Measurements from ENCODE around the gene JAM3. TPM values are rescaled to one million over a fixed set of nuclear protein-coding genes. Genes with fewer than 3 reads are reported as not detected.

The JAM3 gene
- total and polyA plus RNA-seq, 2 experiments from 2014 or later, result 46.2 to 63.7 TPM

DNA sequence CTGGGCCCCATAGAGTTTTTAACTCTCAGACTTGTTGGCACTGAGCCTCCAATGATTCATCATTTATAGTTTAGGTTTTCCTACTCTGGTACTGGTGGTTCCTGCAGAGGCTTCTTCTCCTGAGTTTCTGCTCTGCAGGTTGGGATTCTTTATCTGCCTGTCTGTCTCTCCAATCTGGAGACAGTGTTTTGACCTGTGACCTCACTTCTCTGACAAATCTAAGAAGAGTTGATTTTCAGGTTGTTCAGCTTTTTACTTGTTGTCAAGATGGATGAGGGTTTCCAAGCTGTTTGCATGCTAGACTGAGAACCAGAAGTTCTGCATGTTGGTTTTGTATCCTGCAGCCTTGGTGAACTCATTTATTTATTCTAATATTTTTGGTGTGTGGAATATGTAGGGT is 63.9 kb downstream of the JAM3 start:
- TF ChIP-seq EZH2 (IDR thresholded peaks at IDR 0.05; ENCODE audit: insufficient read depth, poor library complexity, severe bottlenecking) (no peak), EZH2phosphoT487 (IDR thresholded peaks at IDR 0.05; ENCODE audit: insufficient read depth, low read depth) (no peak)
- no peaks in the 10 kb centered on the region for H3K9me2 ChIP-seq (ENCODE audit: insufficient read depth)
- in situ Hi-C loops (cut with MboI), result no loop called here

DNA sequence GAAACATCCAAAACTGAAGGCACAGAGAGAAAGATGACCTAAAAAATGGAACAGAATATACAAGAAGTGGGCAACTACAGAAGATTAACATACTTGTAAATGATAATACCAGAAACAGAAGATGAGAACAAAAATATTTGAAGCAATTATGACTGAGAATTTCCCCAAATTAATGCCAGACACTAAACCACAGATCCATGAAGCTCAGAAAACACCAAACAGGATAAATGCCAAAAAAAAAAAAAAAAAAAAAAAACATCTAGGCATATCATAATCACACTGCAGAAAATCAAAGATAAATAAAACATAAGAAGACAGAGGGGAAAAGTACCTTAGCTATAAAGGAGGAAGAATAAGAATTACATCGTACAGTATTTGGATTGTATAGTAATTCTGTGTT is 65.3 kb downstream of the JAM3 start:
- no peak for TF ChIP-seq EZH2phosphoT487 (IDR thresholded peaks at IDR 0.05; ENCODE audit: insufficient read depth, low read depth)
- no peak for TF ChIP-seq EZH2 (IDR thresholded peaks at IDR 0.05; ENCODE audit: insufficient read depth, poor library complexity, severe bottlenecking)
- no peaks in the 10 kb centered on the region for H3K9me3 ChIP-seq (ENCODE audit: low read depth)
- DNase-seq, result no peak
- H3K27ac ChIP-seq, result no peak overlapping the region
- no peaks in the 10 kb centered on the region for H3K9me2 ChIP-seq (ENCODE audit: insufficient read depth)
- no peak overlapping the region for H3K9ac ChIP-seq
- H3K4me2 ChIP-seq (ENCODE audit: unreplicated experiment), result no peak overlapping the region
- 100% methylated on average over 1 of the region's 1 CpG for WGBS, 2 experiments (ENCODE audit: low coverage in 1 of 2, low lambda C conversion rate in 2 of 2, missing lambda C conversion rate in 2 of 2)
- H3K4me1 ChIP-seq (ENCODE audit: insufficient read depth), result no peaks in the 10 kb centered on the region
- no peaks in the 10 kb centered on the region for H3K27me3 ChIP-seq (replicated peaks; ENCODE audit: insufficient read depth)
- no peak overlapping the region for H3K4me3 ChIP-seq
- 0 out of 2 replicates have a peak, but pooled peaks cover 5% of the 10 kb centered on the region for H3F3A ChIP-seq (ENCODE audit: insufficient read depth)
- in situ Hi-C loops (cut with MboI), result no loop called here
- H2AFZ ChIP-seq, result no peak overlapping the region
- no peaks in the 10 kb centered on the region for H4K20me1 ChIP-seq (ENCODE audit: insufficient read depth)
- no peaks in the 10 kb centered on the region for H3K36me3 ChIP-seq (ENCODE audit: low read depth)
- H3K79me2 ChIP-seq (ENCODE audit: insufficient read depth), result peaks cover 33% of the 10 kb centered on the region

More for the DNA sequence above, 63.9 kb downstream of the JAM3 start:
- no peak overlapping the region for H3K4me2 ChIP-seq (ENCODE audit: unreplicated experiment)
- H3K27me3 ChIP-seq (replicated peaks; ENCODE audit: insufficient read depth), result no peaks in the 10 kb centered on the region
- no peaks in the 10 kb centered on the region for H4K20me1 ChIP-seq (ENCODE audit: insufficient read depth)
- H3K79me2 ChIP-seq (ENCODE audit: insufficient read depth), result peaks cover 38% of the 10 kb centered on the region
- H3K36me3 ChIP-seq (ENCODE audit: low read depth), result no peaks in the 10 kb centered on the region
- no peaks in the 10 kb centered on the region for H3K4me1 ChIP-seq (ENCODE audit: insufficient read depth)
- no peak overlapping the region for H3K4me3 ChIP-seq
- no peak overlapping the region for H3K9ac ChIP-seq
- H3K27ac ChIP-seq, result no peak overlapping the region
- H3K9me3 ChIP-seq (ENCODE audit: low read depth), result no peaks in the 10 kb centered on the region
- DNase-seq, result peak; percentile 41
- no peak overlapping the region for H2AFZ ChIP-seq
- peaks cover 10% of the 10 kb centered on the region for H3F3A ChIP-seq (ENCODE audit: insufficient read depth)

DNA sequence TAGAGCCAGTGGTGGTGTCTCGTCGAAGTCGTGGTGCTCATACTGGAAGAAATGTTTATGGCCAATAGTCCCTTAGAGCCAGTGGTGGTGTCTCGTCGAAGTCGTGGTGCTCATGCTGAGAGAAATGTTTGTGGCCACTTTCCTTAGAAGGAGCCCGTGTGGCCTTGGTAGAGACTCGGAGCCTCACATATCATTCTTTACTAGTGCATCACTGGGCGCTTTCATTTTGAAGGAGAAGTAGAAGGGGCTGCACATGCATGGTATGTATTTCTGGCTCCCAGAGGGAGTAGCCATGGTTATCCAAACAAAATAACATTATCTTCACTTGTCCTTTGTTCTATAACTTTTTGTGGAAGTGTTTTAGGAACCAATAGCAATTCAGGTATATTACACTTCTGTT is 69.5 kb downstream of the JAM3 start:
- Histone ChIP-seq H3K4me2 (ENCODE audit: unreplicated experiment) (no peak overlapping the region), H3F3A (ENCODE audit: insufficient read depth) (peaks cover 11% of the 10 kb centered on the region; the same call in 1 of the 2 replicates), H4K20me1 (ENCODE audit: insufficient read depth) (no peaks in the 10 kb centered on the region), H3K9ac (no peak overlapping the region), H3K27ac (no peak overlapping the region), H3K4me1 (ENCODE audit: insufficient read depth) (no peaks in the 10 kb centered on the region; the same call in 1 of the 2 replicates), H2AFZ (no peak overlapping the region), H3K27me3 (replicated peaks; ENCODE audit: insufficient read depth) (no peaks in the 10 kb centered on the region), H3K9me3 (ENCODE audit: low read depth) (no peaks in the 10 kb centered on the region), H3K36me3 (ENCODE audit: low read depth) (no peaks in the 10 kb centered on the region; the same call in 1 of the 2 replicates), H3K79me2 (ENCODE audit: insufficient read depth) (peaks cover 33% of the 10 kb centered on the region), H3K9me2 (ENCODE audit: insufficient read depth) (no peaks in the 10 kb centered on the region), H3K4me3 (no peak overlapping the region)
- TF ChIP-seq EZH2phosphoT487 (IDR thresholded peaks at IDR 0.05; ENCODE audit: insufficient read depth, low read depth) (no peak), EZH2 (IDR thresholded peaks at IDR 0.05; ENCODE audit: insufficient read depth, poor library complexity, severe bottlenecking) (no peak)
- 92 to 93% methylated on average over 6 to 9 of the region's 9 CpGs for WGBS, 2 experiments (ENCODE audit: low coverage in 1 of 2, low lambda C conversion rate in 2 of 2, missing lambda C conversion rate in 2 of 2)
- DNase-seq, result no peak
- in situ Hi-C loops (cut with MboI), result loop anchor here (5.0 kb wide), 1 partner anchor 86 kb away; no protein-coding TSS in a partner anchor

DNA sequence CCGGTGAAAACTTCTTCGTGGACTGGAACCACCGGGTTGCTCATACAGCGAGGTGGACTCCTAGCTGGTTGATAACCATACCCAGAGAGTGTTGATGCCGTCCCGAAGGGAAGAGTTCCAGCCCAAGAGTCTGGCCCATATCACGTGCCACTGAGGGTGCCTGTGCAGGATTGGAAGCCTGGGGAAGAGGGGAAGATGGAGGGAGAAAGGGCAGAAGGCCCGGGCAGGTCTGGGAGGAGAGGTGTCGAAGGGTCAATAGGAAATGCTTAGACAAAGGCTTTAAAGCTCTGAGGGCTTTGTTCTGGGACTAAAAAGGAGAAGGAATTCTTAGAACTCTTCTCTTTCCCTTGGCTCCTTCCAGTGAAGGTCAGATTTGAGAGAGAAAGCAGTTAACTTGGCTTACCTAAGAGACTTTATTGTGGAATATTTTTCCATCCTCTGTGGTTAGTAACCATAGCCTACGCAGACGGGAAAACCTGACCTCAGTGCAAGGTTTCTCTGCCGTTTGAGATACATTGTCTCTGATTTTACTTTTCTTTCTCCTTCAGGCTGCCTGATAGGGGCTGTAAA is 70.5 kb downstream of the JAM3 start:
- 68 to 69% methylated on average over 12 of the region's 12 CpGs for WGBS, 2 experiments (ENCODE audit: low coverage in 1 of 2, low lambda C conversion rate in 2 of 2, missing lambda C conversion rate in 2 of 2)
- peak overlapping the region; percentile 20; the same call in 1 of the 2 replicates for H3K9ac ChIP-seq
- H3K27me3 ChIP-seq (replicated peaks; ENCODE audit: insufficient read depth), result no peaks in the 10 kb centered on the region
- no peak for TF ChIP-seq EZH2 (IDR thresholded peaks at IDR 0.05; ENCODE audit: insufficient read depth, poor library complexity, severe bottlenecking)
- no peak for TF ChIP-seq EZH2phosphoT487 (IDR thresholded peaks at IDR 0.05; ENCODE audit: insufficient read depth, low read depth)
- in situ Hi-C loops (cut with MboI), result loop anchor here (5.0 kb wide), 1 partner anchor 87 kb away; no protein-coding TSS in a partner anchor
- H3K36me3 ChIP-seq (ENCODE audit: low read depth), result no peaks in the 10 kb centered on the region; the same call in 1 of the 2 replicates
- H3F3A ChIP-seq (ENCODE audit: insufficient read depth), result peaks cover 12% of the 10 kb centered on the region; the same call in 1 of the 2 replicates
- H3K4me2 ChIP-seq (ENCODE audit: unreplicated experiment), result peak overlapping the region; percentile 39
- no peak for DNase-seq
- no peak overlapping the region for H3K27ac ChIP-seq
- H3K4me1 ChIP-seq (ENCODE audit: insufficient read depth), result no peaks in the 10 kb centered on the region; the same call in 1 of the 2 replicates
- H3K9me3 ChIP-seq (ENCODE audit: low read depth), result no peaks in the 10 kb centered on the region
- no peak overlapping the region for H2AFZ ChIP-seq
- no peaks in the 10 kb centered on the region for H4K20me1 ChIP-seq (ENCODE audit: insufficient read depth)
- H3K4me3 ChIP-seq, result no peak overlapping the region
- peaks cover 33% of the 10 kb centered on the region for H3K79me2 ChIP-seq (ENCODE audit: insufficient read depth)
- no peaks in the 10 kb centered on the region for H3K9me2 ChIP-seq (ENCODE audit: insufficient read depth)
